ENCODE results near the gene TIMM29. TPM values are rescaled to one million over a fixed set of nuclear protein-coding genes. Genes with fewer than 3 reads are reported as not detected.

TIMM29 gene
- total and polyA plus RNA-seq, 5 donors from 2014 or later = 21.8 to 38.3 (median 31.7) TPM

DNA sequence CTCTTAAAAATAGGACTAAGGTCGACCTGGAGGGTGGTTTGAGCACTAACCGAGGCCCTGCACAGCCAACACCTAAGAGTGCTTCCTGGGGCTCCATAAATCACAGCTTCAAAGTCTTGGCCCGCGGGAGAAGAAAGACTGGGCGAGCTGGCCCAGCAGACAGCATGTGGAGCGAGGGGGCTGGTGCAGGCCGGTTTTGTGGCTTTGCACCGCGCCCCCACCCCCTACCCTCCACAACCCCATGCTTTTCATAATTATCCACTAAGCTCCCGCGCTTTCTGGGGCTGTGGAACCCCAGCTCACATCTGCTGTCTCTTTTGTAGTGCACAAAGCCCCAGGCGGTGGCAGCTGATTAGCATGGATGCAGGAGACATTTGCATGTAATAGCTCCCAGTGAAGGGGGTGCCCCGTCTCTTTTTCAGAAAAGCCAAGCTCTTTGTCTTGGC, 40.2 kb upstream of the TIMM29 start:
- Mint-ChIP-seq H3K4me1 (peaks cover 0 to 20% (median 4%) of the 10 kb centered on the region in 4 donors), H3K36me3 (no peaks in the 10 kb centered on the region), H3K27ac (no peak overlapping the region), H3K4me3 (no peak overlapping the region), H3K27me3 (no peaks in the 10 kb centered on the region), H3K9me3 (peaks cover 0 to under 1% (median 0%) of the 10 kb centered on the region in 7 donors)
- Histone ChIP-seq H3K36me3 (ENCODE audit: control insufficient read depth, insufficient read depth, low read length) (no peaks in the 10 kb centered on the region), H3K9me3 (ENCODE audit: control insufficient read depth in 2 of 2, low read length in 2 of 2) (no peaks in the 10 kb centered on the region), H3K4me3 (ENCODE audit: low read depth, low read length) (no peak overlapping the region), H3K27ac (ENCODE audit: insufficient read depth, low read length, poor library complexity, severe bottlenecking) (no peak overlapping the region), H3K27me3 (ENCODE audit: control insufficient read depth, insufficient read depth, low read length) (no peaks in the 10 kb centered on the region), H3K4me1 (ENCODE audit: control insufficient read depth, insufficient read depth, low read length, poor library complexity, severe bottlenecking) (no peaks in the 10 kb centered on the region)
- DNase-seq (no peak), ATAC-seq (ENCODE audit: low read depth in 2 of 2) (no peak)

- Mint-ChIP-seq H3K36me3 (no peaks in the 10 kb centered on the region), H3K4me1 (peaks cover 0 to 20% (median 5%) of the 10 kb centered on the region in 4 donors), H3K27ac (no peak overlapping the region), H3K27me3 (no peaks in the 10 kb centered on the region), H3K4me3 (no peak overlapping the region), H3K9me3 (no peaks in the 10 kb centered on the region)
- DNase-seq = no peak
- H3K27me3 ChIP-seq (ENCODE audit: control insufficient read depth, insufficient read depth, low read length) = no peaks in the 10 kb centered on the region
- no peaks in the 10 kb centered on the region for H3K4me1 ChIP-seq (ENCODE audit: control insufficient read depth, insufficient read depth, low read length, poor library complexity, severe bottlenecking)
- H3K9me3 ChIP-seq (ENCODE audit: control insufficient read depth in 2 of 2, low read length in 2 of 2) = no peaks in the 10 kb centered on the region
- H3K4me3 ChIP-seq (ENCODE audit: low read depth, low read length) = no peak overlapping the region
- H3K27ac ChIP-seq (ENCODE audit: insufficient read depth, low read length, poor library complexity, severe bottlenecking) = no peak overlapping the region
- no peak for ATAC-seq (ENCODE audit: low read depth in 2 of 2)
- H3K36me3 ChIP-seq (ENCODE audit: control insufficient read depth, insufficient read depth, low read length) = no peaks in the 10 kb centered on the region
Measured at GRCh38 chr19:10889880-10890279, 38.7 kb upstream of the TIMM29 start.

GRCh38 chr19:10891405-10892086, 37.1 kb upstream of the TIMM29 start:
- DNase-seq (no peak), ATAC-seq (ENCODE audit: low read depth in 2 of 2) (no peak)
- Histone ChIP-seq H3K27ac (ENCODE audit: insufficient read depth, low read length, poor library complexity, severe bottlenecking) (no peak overlapping the region), H3K4me3 (ENCODE audit: low read depth, low read length) (no peak overlapping the region), H3K9me3 (ENCODE audit: control insufficient read depth in 2 of 2, low read length in 2 of 2) (no peaks in the 10 kb centered on the region), H3K4me1 (ENCODE audit: control insufficient read depth, insufficient read depth, low read length, poor library complexity, severe bottlenecking) (no peaks in the 10 kb centered on the region), H3K27me3 (ENCODE audit: control insufficient read depth, insufficient read depth, low read length) (no peaks in the 10 kb centered on the region), H3K36me3 (ENCODE audit: control insufficient read depth, insufficient read depth, low read length) (no peaks in the 10 kb centered on the region)
- peaks cover 0 to 22% (median 3%) of the 10 kb centered on the region in 4 donors for H3K4me1 Mint-ChIP-seq
- no peak overlapping the region for H3K4me3 Mint-ChIP-seq
- H3K36me3 Mint-ChIP-seq = no peaks in the 10 kb centered on the region
- H3K27ac Mint-ChIP-seq = no peak overlapping the region
- no peaks in the 10 kb centered on the region for H3K9me3 Mint-ChIP-seq
- H3K27me3 Mint-ChIP-seq = no peaks in the 10 kb centered on the region

DNA sequence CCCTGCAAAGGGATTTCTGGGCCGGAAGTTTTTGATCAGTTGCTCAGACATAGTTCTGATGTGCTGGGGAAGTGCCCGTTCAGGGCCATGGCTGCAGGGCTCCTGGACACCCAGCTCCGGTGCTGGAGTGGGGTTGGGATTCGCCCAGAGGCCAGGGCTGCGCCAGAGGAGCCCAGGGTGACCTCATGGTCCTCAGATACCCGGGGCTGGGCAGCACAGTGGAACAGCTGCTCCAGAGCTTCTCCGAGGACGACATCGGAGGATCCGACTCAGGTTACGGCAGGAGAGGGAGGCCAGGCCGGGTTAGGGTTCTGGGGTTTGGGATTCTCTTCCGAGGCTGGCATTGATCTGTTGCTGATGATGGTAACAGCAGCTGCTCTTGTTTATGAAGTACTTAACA, 36.4 kb upstream of the TIMM29 start:
- Histone ChIP-seq H3K9me3 (ENCODE audit: control insufficient read depth in 2 of 2, low read length in 2 of 2) (no peaks in the 10 kb centered on the region), H3K36me3 (ENCODE audit: control insufficient read depth, insufficient read depth, low read length) (no peaks in the 10 kb centered on the region), H3K4me3 (ENCODE audit: low read depth, low read length) (no peak overlapping the region), H3K4me1 (ENCODE audit: control insufficient read depth, insufficient read depth, low read length, poor library complexity, severe bottlenecking) (no peaks in the 10 kb centered on the region), H3K27ac (ENCODE audit: insufficient read depth, low read length, poor library complexity, severe bottlenecking) (no peak overlapping the region), H3K27me3 (ENCODE audit: control insufficient read depth, insufficient read depth, low read length) (no peaks in the 10 kb centered on the region)
- Mint-ChIP-seq H3K4me1 (peaks cover 0 to 26% (median 7%) of the 10 kb centered on the region in 4 donors), H3K36me3 (no peaks in the 10 kb centered on the region), H3K27me3 (no peaks in the 10 kb centered on the region), H3K4me3 (no peak overlapping the region), H3K27ac (no peak overlapping the region), H3K9me3 (no peaks in the 10 kb centered on the region)
- ATAC-seq (ENCODE audit: low read depth in 2 of 2) = no peak
- DNase-seq = no peak

DNA sequence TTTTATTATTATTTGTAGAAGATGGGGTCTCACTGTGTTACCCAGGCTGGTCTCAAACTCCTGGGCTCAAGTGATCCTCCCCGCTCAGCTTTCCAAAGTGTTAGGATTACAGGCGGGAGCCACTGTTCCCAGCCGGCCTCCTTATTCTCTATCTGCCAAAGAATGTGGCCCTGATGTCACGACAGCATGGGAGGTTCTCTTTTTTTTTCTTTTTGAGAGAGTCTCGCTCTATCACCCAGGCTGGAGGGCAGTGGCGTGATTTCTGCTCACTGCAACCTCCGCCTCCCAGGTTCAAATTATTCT, 33.7 kb upstream of the TIMM29 start:
- H3K36me3 Mint-ChIP-seq = no peaks in the 10 kb centered on the region
- no peaks in the 10 kb centered on the region for H3K9me3 Mint-ChIP-seq
- Histone ChIP-seq H3K4me1 (ENCODE audit: control insufficient read depth, insufficient read depth, low read length, poor library complexity, severe bottlenecking) (no peaks in the 10 kb centered on the region), H3K27me3 (ENCODE audit: control insufficient read depth, insufficient read depth, low read length) (no peaks in the 10 kb centered on the region), H3K36me3 (ENCODE audit: control insufficient read depth, insufficient read depth, low read length) (no peaks in the 10 kb centered on the region), H3K9me3 (ENCODE audit: control insufficient read depth in 2 of 2, low read length in 2 of 2) (no peaks in the 10 kb centered on the region), H3K4me3 (ENCODE audit: low read depth, low read length) (no peak overlapping the region), H3K27ac (ENCODE audit: insufficient read depth, low read length, poor library complexity, severe bottlenecking) (no peak overlapping the region)
- peaks cover 0 to 17% (median 7%) of the 10 kb centered on the region in 4 donors for H3K4me1 Mint-ChIP-seq
- DNase-seq (no peak), ATAC-seq (ENCODE audit: low read depth in 2 of 2) (no peak)
- H3K27me3 Mint-ChIP-seq = no peaks in the 10 kb centered on the region
- H3K27ac Mint-ChIP-seq = peak overlapping the region in 1 of 3 donors; percentile 26
- H3K4me3 Mint-ChIP-seq = no peak overlapping the region

DNA sequence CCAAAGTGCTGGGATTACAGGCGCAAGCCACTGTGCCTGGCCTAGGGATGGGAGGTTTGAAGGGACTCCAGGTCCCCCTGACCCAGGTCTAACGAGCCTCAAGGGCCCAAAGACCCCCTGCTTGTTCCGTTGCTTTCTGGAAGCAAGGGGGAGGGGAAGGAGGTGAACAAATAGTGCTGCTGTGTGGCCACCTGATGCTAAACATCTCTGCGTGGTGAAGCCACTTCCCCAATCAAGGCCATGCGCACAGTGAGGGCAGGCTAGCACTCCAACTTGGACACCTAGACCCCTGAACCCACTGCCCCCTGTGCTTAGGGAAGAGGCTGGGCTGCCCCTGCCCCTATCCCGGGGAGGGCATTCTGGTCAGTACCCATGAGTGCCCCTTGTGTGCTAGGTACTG, 33.2 kb upstream of the TIMM29 start:
- H3K4me3 Mint-ChIP-seq = no peak overlapping the region
- H3K36me3 Mint-ChIP-seq = no peaks in the 10 kb centered on the region
- Histone ChIP-seq H3K27me3 (ENCODE audit: control insufficient read depth, insufficient read depth, low read length) (no peaks in the 10 kb centered on the region), H3K36me3 (ENCODE audit: control insufficient read depth, insufficient read depth, low read length) (no peaks in the 10 kb centered on the region), H3K9me3 (ENCODE audit: control insufficient read depth in 2 of 2, low read length in 2 of 2) (no peaks in the 10 kb centered on the region), H3K27ac (ENCODE audit: insufficient read depth, low read length, poor library complexity, severe bottlenecking) (no peak overlapping the region), H3K4me3 (ENCODE audit: low read depth, low read length) (no peak overlapping the region), H3K4me1 (ENCODE audit: control insufficient read depth, insufficient read depth, low read length, poor library complexity, severe bottlenecking) (no peaks in the 10 kb centered on the region)
- H3K9me3 Mint-ChIP-seq = no peaks in the 10 kb centered on the region
- H3K27me3 Mint-ChIP-seq = no peaks in the 10 kb centered on the region
- ATAC-seq (ENCODE audit: low read depth in 2 of 2) (no peak), DNase-seq (no peak)
- peak overlapping the region in 1 of 3 donors; percentile 36 for H3K27ac Mint-ChIP-seq
- peaks cover 0 to 20% (median 9%) of the 10 kb centered on the region in 4 donors for H3K4me1 Mint-ChIP-seq

DNA sequence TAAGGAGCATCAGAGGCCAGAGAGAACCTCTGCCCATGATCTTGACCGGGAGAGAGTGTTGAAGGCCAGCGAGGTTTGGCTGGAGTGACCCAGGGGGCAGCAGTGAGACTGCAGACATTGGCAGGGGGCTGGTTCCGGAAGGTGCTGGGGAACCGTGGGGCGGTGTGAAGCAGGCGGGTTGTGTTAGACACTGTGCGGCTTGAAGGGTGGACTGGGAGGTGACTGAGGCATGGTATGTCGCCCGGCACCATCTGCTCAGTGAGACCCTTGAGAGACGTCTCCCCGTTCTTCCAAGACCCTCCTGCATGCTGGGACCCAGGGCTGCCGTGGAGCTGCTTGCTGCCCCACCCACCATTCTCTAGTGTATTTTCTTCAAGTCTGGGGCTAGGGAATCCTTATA, 32.7 kb upstream of the TIMM29 start:
- Mint-ChIP-seq H3K36me3 (no peaks in the 10 kb centered on the region), H3K4me3 (no peak overlapping the region), H3K27ac (peak overlapping the region in 1 of 3 donors; percentile 36), H3K27me3 (no peaks in the 10 kb centered on the region), H3K4me1 (peaks cover 0 to 21% (median 10%) of the 10 kb centered on the region in 4 donors), H3K9me3 (no peaks in the 10 kb centered on the region)
- Histone ChIP-seq H3K27me3 (ENCODE audit: control insufficient read depth, insufficient read depth, low read length) (no peaks in the 10 kb centered on the region), H3K36me3 (ENCODE audit: control insufficient read depth, insufficient read depth, low read length) (no peaks in the 10 kb centered on the region), H3K4me1 (ENCODE audit: control insufficient read depth, insufficient read depth, low read length, poor library complexity, severe bottlenecking) (no peaks in the 10 kb centered on the region), H3K4me3 (ENCODE audit: low read depth, low read length) (no peak overlapping the region), H3K27ac (ENCODE audit: insufficient read depth, low read length, poor library complexity, severe bottlenecking) (no peak overlapping the region), H3K9me3 (ENCODE audit: control insufficient read depth in 2 of 2, low read length in 2 of 2) (no peaks in the 10 kb centered on the region)
- ATAC-seq (ENCODE audit: low read depth in 2 of 2) = no peak
- no peak for DNase-seq

DNA sequence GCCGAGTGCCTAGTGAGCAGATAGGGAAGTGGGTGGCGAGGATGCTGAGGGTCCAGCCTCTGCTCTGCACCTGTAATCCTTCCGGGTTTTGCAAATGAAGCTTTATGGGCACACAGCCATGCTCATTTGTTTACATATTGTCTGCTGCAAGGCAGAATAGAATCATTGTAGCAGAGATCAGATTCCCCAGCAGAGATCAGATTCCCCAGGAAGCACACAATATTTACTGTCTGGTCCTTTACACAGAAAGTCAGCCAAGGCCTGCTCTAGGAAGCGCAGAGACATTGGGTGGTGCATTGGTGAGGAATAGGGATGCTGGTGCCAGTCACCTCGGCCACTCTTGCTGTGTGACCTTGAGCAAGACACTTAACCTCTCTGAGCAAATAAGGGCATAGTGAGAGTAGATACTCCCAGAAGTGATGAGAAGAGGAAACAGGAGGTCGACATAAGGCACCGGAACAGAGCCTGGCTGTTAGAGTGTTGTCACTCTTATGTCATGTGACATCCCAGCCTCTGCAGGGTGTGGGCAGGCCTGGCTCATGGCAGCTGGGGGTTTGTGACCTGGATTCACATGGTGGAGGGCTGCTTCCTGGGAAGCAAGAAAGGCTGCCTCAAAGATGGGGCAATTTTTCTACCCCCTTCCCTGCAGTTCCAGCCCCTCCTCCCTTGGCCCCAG, 31.6 kb upstream of the TIMM29 start:
- no peak overlapping the region for H3K4me3 ChIP-seq (ENCODE audit: low read depth, low read length)
- no peaks in the 10 kb centered on the region for H3K27me3 ChIP-seq (ENCODE audit: control insufficient read depth, insufficient read depth, low read length)
- H3K27ac Mint-ChIP-seq = peak overlapping the region in 2 of 3 donors; percentile 30 to 86
- no peaks in the 10 kb centered on the region for H3K27me3 Mint-ChIP-seq
- no peak overlapping the region for H3K27ac ChIP-seq (ENCODE audit: insufficient read depth, low read length, poor library complexity, severe bottlenecking)
- H3K36me3 ChIP-seq (ENCODE audit: control insufficient read depth, insufficient read depth, low read length) = no peaks in the 10 kb centered on the region
- H3K9me3 ChIP-seq (ENCODE audit: control insufficient read depth in 2 of 2, low read length in 2 of 2) = no peaks in the 10 kb centered on the region
- DNase-seq (peak in 1 of 3 donors; percentile 70), ATAC-seq (ENCODE audit: low read depth in 2 of 2) (peak; percentile 45 to 68)
- no peaks in the 10 kb centered on the region for H3K9me3 Mint-ChIP-seq
- H3K4me3 Mint-ChIP-seq = no peak overlapping the region
- no peaks in the 10 kb centered on the region for H3K4me1 ChIP-seq (ENCODE audit: control insufficient read depth, insufficient read depth, low read length, poor library complexity, severe bottlenecking)
- H3K4me1 Mint-ChIP-seq = peaks cover 0 to 17% (median 10%) of the 10 kb centered on the region in 4 donors
- H3K36me3 Mint-ChIP-seq = no peaks in the 10 kb centered on the region

Data from CD4-positive, CD25-positive, alpha-beta regulatory T cell (primary cell).